K562 (cell line): ENCODE data around the gene SYNE2.

Experiments
- ESRRA ChIP-seq: fragments of 450-650 bp; IDR thresholded peaks from 2 replicates; pipeline ENCODE4 v1.6.1; 2014; ENCODE audit warnings: low read depth, mild to moderate bottlenecking, moderate library complexity, borderline replicate concordance
- GATAD2B ChIP-seq: fragments of 450-650 bp; IDR thresholded peaks from 2 replicates; pipeline ENCODE4 v1.6.1; 2017; ENCODE audit warnings: mild to moderate bottlenecking, borderline replicate concordance
- TF ChIP-seq, protein P1 (sequence below), 2 experiments: fragments of 450-650 bp; formaldehyde crosslinking in 1 of 2; IDR thresholded peaks; 2 replicates each; pipeline versions ENCODE4 v1.4.0 to v1.6.1; 2014 to 2020; ENCODE audit warnings: mild to moderate bottlenecking in 2 of 2, borderline replicate concordance in 1 of 2, low read depth in 1 of 2

DNA sequence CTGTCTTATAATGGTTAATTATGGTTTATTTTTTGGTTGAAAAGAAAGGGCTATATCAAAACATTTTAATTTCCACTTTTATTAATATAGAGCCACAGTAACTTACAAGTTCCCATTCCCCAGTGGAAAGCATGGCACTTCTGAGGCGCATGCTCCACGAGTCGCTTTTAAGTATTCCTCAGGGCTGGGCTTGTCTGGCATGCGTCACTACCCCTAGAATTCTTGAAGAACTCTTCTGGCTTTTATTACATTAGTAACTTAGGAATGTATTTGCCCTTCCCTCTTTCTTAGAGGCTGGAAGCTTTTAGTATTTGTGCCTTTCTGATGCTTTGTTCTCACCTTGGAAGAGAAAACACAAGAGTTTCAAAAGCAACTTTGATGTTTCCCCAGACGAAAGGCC, 360.3 kb downstream of the SYNE2 start:
- TF ChIP-seq, protein P1, sequence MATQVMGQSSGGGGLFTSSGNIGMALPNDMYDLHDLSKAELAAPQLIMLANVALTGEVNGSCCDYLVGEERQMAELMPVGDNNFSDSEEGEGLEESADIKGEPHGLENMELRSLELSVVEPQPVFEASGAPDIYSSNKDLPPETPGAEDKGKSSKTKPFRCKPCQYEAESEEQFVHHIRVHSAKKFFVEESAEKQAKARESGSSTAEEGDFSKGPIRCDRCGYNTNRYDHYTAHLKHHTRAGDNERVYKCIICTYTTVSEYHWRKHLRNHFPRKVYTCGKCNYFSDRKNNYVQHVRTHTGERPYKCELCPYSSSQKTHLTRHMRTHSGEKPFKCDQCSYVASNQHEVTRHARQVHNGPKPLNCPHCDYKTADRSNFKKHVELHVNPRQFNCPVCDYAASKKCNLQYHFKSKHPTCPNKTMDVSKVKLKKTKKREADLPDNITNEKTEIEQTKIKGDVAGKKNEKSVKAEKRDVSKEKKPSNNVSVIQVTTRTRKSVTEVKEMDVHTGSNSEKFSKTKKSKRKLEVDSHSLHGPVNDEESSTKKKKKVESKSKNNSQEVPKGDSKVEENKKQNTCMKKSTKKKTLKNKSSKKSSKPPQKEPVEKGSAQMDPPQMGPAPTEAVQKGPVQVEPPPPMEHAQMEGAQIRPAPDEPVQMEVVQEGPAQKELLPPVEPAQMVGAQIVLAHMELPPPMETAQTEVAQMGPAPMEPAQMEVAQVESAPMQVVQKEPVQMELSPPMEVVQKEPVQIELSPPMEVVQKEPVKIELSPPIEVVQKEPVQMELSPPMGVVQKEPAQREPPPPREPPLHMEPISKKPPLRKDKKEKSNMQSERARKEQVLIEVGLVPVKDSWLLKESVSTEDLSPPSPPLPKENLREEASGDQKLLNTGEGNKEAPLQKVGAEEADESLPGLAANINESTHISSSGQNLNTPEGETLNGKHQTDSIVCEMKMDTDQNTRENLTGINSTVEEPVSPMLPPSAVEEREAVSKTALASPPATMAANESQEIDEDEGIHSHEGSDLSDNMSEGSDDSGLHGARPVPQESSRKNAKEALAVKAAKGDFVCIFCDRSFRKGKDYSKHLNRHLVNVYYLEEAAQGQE (IDR thresholded peaks at IDR 0.05; ENCODE audit: borderline replicate concordance), result no peak
- TF ChIP-seq, protein P1 (CRISPR knock-in tag; IDR thresholded peaks at IDR 0.05; ENCODE audit: low read depth), result no peak
- TF ChIP-seq ESRRA (no peak), GATAD2B (no peak)
